Smooth muscle cell of the brain vasculature (primary cell): ENCODE data around the gene MRGPRD.

Experiments used
- DNase-seq: peaks from one replicate; pipeline ENCODE4 v3.0.0-alpha.2; 2012; ENCODE audit warnings: low read depth, low spot score

MRGPRD gene

GRCh38 chr11:68932358-68932757, 48.4 kb downstream of the MRGPRD start:
- DNase-seq: no peak

- no peak for DNase-seq
Observed at GRCh38 chr11:68931911-68932310, 48.9 kb downstream of the MRGPRD start.

DNA sequence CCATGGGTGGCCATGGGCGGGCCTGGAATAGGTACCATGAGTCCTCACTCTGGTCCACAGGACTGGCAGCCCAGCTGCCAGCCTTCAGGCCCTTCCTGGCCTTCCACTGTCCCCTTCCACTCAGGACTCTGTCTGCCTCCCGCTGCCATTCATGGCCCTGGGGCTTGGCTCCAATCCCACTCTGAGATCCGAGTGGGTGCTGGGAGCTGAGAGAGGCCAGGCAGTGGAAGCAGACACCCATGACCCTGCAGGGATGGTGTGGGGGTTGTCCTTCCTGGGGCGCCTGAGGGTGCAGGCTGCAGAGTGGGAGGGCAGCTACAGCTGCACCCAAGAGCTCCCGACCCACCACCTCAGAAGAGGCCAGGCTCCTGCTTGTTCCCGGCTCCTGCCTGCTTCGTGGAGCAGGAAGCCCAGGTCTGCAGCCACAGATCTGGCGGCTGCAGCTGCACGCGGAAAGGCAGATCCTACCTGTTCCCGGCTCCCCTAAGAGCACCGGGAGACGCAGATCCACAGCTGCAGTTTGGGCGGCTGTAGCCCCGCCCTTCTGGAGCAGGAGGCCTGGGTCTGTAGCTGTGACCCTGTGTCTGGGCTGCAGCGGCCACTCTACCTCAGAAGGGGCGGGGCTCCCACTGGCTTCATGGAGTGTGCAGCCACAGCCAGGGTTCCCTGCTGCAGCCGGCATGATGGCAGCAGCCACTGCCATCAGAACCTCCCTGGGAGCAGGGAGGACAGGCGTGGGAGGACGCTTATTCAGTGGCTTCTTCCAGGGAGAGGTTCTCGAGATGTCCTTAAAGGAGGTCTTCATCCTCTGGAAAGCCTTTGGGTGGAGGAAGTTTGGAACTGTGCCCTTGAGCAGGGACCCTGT, 49.6 kb downstream of the MRGPRD start:
- no peak for DNase-seq
